GM23338 (cell line): ENCODE data around the gene NOMO2.
"Not testable (repeated sequence)": the region's sequence is repeated elsewhere in the genome, so short reads cannot be mapped to it uniquely, and the experiment has no call there.

Experiments used
- CTCF ChIP-seq, 2 experiments: fragments of 200-600 bp in 1 of 2; sonication (generic) in 1 of 2; conservative IDR thresholded peaks; 2 replicates each; pipeline versions ENCODE4 v1.5.1 to v1.6.1; 2016 to 2017; ENCODE audit warnings: antibody characterized with exemption in 2 of 2, low read depth in 2 of 2, mild to moderate bottlenecking in 2 of 2, moderate library complexity in 1 of 2
- ETS1 ChIP-seq: IDR thresholded peaks from 2 replicates; pipeline ENCODE4 v1.6.1; 2016; ENCODE audit warnings: antibody characterized with exemption
- EZH2 ChIP-seq: fragments of 200-600 bp; sonication (generic); IDR thresholded peaks from one replicate; pipeline ENCODE4 v1.8.0; 2017; ENCODE audit warnings: antibody characterized with exemption, mild to moderate bottlenecking, low read depth; ENCODE audit not compliant: unreplicated experiment
- EZH2phosphoT487 ChIP-seq: fragments of 200-600 bp; sonication (generic); IDR thresholded peaks from one replicate; pipeline ENCODE4 v1.8.1; 2018; ENCODE audit warnings: antibody characterized with exemption; ENCODE audit not compliant: unreplicated experiment
- POLR2AphosphoS5 ChIP-seq: IDR thresholded peaks from 2 replicates; pipeline ENCODE4 v1.6.1; 2016; ENCODE audit warnings: antibody characterized with exemption, low read depth

GRCh38 chr16:18595796-18596195 is 33.9 kb upstream of the NOMO2 start:
- TF ChIP-seq CTCF (conservative IDR thresholded peaks at IDR 0.05; ENCODE audit: low read depth in 2 of 2); POLR2AphosphoS5; EZH2phosphoT487; EZH2; ETS1: not testable (repeated sequence)
